OCI-LY1 (cell line): Measurements from ENCODE around the gene CNTNAP2.

Source experiments
- H2AFZ ChIP-seq: fragments of 200-600 bp; sonication (generic), shearing (Covaris generic); 2 replicates; pipeline ENCODE4 v1.6.0; 2014; ENCODE audit warnings: antibody characterized with exemption, mild to moderate bottlenecking, low read length
- H3F3A ChIP-seq: fragments of 200-600 bp; sonication (generic), shearing (Covaris generic); 2 replicates; pipeline ENCODE4 v1.6.0; 2014; ENCODE audit warnings: mild to moderate bottlenecking, antibody characterized with exemption, low read length, moderate library complexity; ENCODE audit not compliant: insufficient read depth
- H3K27ac ChIP-seq: fragments of 200-600 bp; sonication (generic); 2 replicates; pipeline ENCODE4 v1.5.1; 2014; ENCODE audit warnings: low read length, mixed run types, mild to moderate bottlenecking, low read depth; ENCODE audit not compliant: poor library complexity, severe bottlenecking
- H3K27me3 ChIP-seq: fragments of 200-600 bp; sonication (generic); 2 replicates; pipeline ENCODE4 v1.6.0; 2014; ENCODE audit warnings: antibody characterized with exemption, mild to moderate bottlenecking, low read length, moderate library complexity; ENCODE audit not compliant: insufficient read depth
- H3K36me3 ChIP-seq: fragments of 200-600 bp; sonication (generic); 2 replicates; pipeline ENCODE4 v1.6.1; 2014; ENCODE audit warnings: mild to moderate bottlenecking, antibody characterized with exemption, low read length, moderate library complexity, mixed read lengths; ENCODE audit not compliant: insufficient read depth
- H3K4me1 ChIP-seq: fragments of 200-600 bp; sonication (generic); 2 replicates; pipeline ENCODE4 v1.5.1; 2014; ENCODE audit warnings: mild to moderate bottlenecking, low read length, moderate library complexity; ENCODE audit not compliant: insufficient read depth, severe bottlenecking
- H3K4me2 ChIP-seq: fragments of 200-600 bp; sonication (generic), shearing (Covaris generic); 2 replicates; pipeline ENCODE4 v1.6.1; 2014; ENCODE audit warnings: low read length
- H3K4me3 ChIP-seq: fragments of 200-600 bp; sonication (generic); 2 replicates; pipeline ENCODE4 v1.5.1; 2014; ENCODE audit warnings: low read length, low read depth, mild to moderate bottlenecking, mixed read lengths; ENCODE audit not compliant: poor library complexity, severe bottlenecking
- H3K79me2 ChIP-seq: fragments of 200-600 bp; shearing (Covaris generic); 2 replicates; pipeline ENCODE4 v1.6.1; 2016; ENCODE audit warnings: mixed run types, low read length, mixed read lengths; ENCODE audit not compliant: insufficient read depth
- H3K9ac ChIP-seq: fragments of 200-600 bp; sonication (generic), shearing (Covaris generic); 2 replicates; pipeline ENCODE4 v1.6.1; 2014; ENCODE audit warnings: mild to moderate bottlenecking, low read length, mixed read lengths
- H3K9me2 ChIP-seq: fragments of 200-600 bp; sonication (generic), shearing (Covaris generic); 2 replicates; pipeline ENCODE4 v1.6.1; 2014; ENCODE audit warnings: low read depth, mild to moderate bottlenecking, low read length, mixed read lengths
- H3K9me3 ChIP-seq: fragments of 200-600 bp; shearing (Covaris generic); 2 replicates; pipeline ENCODE4 v1.6.1; 2014; ENCODE audit warnings: low read length, mixed read lengths
- H4K20me1 ChIP-seq: fragments of 200-600 bp; sonication (generic), shearing (Covaris generic); 2 replicates; pipeline ENCODE4 v1.6.0; 2016; ENCODE audit warnings: mild to moderate bottlenecking, low read length; ENCODE audit not compliant: insufficient read depth
- CTCF ChIP-seq: fragments of 200-600 bp; sonication (generic), shearing (Covaris generic); IDR thresholded peaks from 2 replicates; pipeline ENCODE4 v1.5.1; 2017; ENCODE audit warnings: mild to moderate bottlenecking, antibody characterized with exemption, low read length, moderate library complexity, mixed read lengths
- EZH2 ChIP-seq: fragments of 200-600 bp; sonication (generic), shearing (Covaris generic); IDR thresholded peaks from 2 replicates; pipeline ENCODE4 v1.8.0; 2017; ENCODE audit warnings: borderline replicate concordance, mixed run types, mild to moderate bottlenecking, antibody characterized with exemption, low read length, moderate library complexity, mixed read lengths

Gene CNTNAP2

GRCh38 chr7:148218603-148219002, 2102.0 kb downstream of the CNTNAP2 start:
- TF ChIP-seq CTCF, result no peak
- TF ChIP-seq EZH2, result no peak
- no peaks in the 10 kb centered on the region; the same call in 1 of the 2 replicates for H3K27me3 ChIP-seq
- no peaks in the 10 kb centered on the region for H3K36me3 ChIP-seq
- no peaks in the 10 kb centered on the region for H4K20me1 ChIP-seq
- no peaks in the 10 kb centered on the region for H3F3A ChIP-seq
- no peaks in the 10 kb centered on the region for H3K4me1 ChIP-seq
- H3K4me2 ChIP-seq, result no peak overlapping the region
- H3K9me2 ChIP-seq, result no peaks in the 10 kb centered on the region
- H3K9me3 ChIP-seq, result no peaks in the 10 kb centered on the region
- no peak overlapping the region for H2AFZ ChIP-seq
- H3K9ac ChIP-seq, result no peak overlapping the region
- H3K27ac ChIP-seq, result no peak overlapping the region
- H3K4me3 ChIP-seq, result no peak overlapping the region
- H3K79me2 ChIP-seq, result no peaks in the 10 kb centered on the region

- no peak overlapping the region for H3K4me2 ChIP-seq
- no peak overlapping the region for H3K9ac ChIP-seq
- H3K9me3 ChIP-seq, result peaks cover 7% of the 10 kb centered on the region; the same call in 1 of the 2 replicates
- H3K4me3 ChIP-seq, result no peak overlapping the region
- H3K9me2 ChIP-seq, result no peaks in the 10 kb centered on the region
- no peaks in the 10 kb centered on the region for H4K20me1 ChIP-seq
- H3F3A ChIP-seq, result no peaks in the 10 kb centered on the region
- H2AFZ ChIP-seq, result no peak overlapping the region
- peaks cover 11% of the 10 kb centered on the region; the same call in 1 of the 2 replicates for H3K27me3 ChIP-seq
- H3K79me2 ChIP-seq, result no peaks in the 10 kb centered on the region
- TF ChIP-seq CTCF, result no peak
- no peaks in the 10 kb centered on the region for H3K36me3 ChIP-seq
- no peak overlapping the region for H3K27ac ChIP-seq
- no peaks in the 10 kb centered on the region for H3K4me1 ChIP-seq
These were observed 2106.1 kb downstream of the CNTNAP2 start for GRCh38 chr7:148222721-148223120.

- Histone ChIP-seq H3K79me2 (no peaks in the 10 kb centered on the region), H3K4me2 (no peak overlapping the region), H3K27me3 (peaks cover 11% of the 10 kb centered on the region; the same call in 1 of the 2 replicates), H3K4me1 (no peaks in the 10 kb centered on the region), H3K36me3 (no peaks in the 10 kb centered on the region), H4K20me1 (no peaks in the 10 kb centered on the region), H3K27ac (no peak overlapping the region), H3K4me3 (no peak overlapping the region), H2AFZ (no peak overlapping the region), H3K9ac (no peak overlapping the region), H3K9me3 (peaks cover 7% of the 10 kb centered on the region; the same call in 1 of the 2 replicates), H3F3A (no peaks in the 10 kb centered on the region), H3K9me2 (no peaks in the 10 kb centered on the region)
- TF ChIP-seq EZH2, result no peak
- TF ChIP-seq CTCF, result no peak
These were observed 2106.6 kb downstream of the CNTNAP2 start for GRCh38 chr7:148223160-148223559.
